Activated CD4-positive, alpha-beta T cell treated with anti-CD3 and anti-CD28 coated beads for 36 hours (primary cell): ENCODE results near the gene IL3. TPM values are rescaled to one million over a fixed set of nuclear protein-coding genes. Genes with fewer than 3 reads are reported as not detected.
A peak's percentile ranks its signal among the peaks of the same experiment; 100 is the strongest.

Source experiments
- ATAC-seq: fragments of 200-7000 bp; cut with Tn5 transposase; one replicate; pipeline ENCODE4 v1.10.0; 2021; ENCODE audit warnings: mild to moderate bottlenecking, moderate library complexity
- CTCF ChIA-PET: fragments of 350-600 bp; sonication (Branson Sonifier 250); formaldehyde crosslinking; loops from one replicate; lab custom pipeline; 2021; ENCODE audit warnings: antibody characterized with exemption; lab: Charles Lee
- POLR2A ChIA-PET: fragments of 350-600 bp; sonication (Branson Sonifier 250); formaldehyde crosslinking; loops from one replicate; lab custom pipeline; 2021; ENCODE audit warnings: antibody characterized with exemption, inconsistent platforms; lab: Charles Lee
- DNase-seq: peaks from one replicate; pipeline ENCODE4 v3.0.0-alpha.2; 2020
- H3K27ac Mint-ChIP-seq: one replicate; pipeline ENCODE4 v1.8.0; 2021; ENCODE audit warnings: mixed read lengths
- H3K27me3 Mint-ChIP-seq: one replicate; pipeline ENCODE4 v1.8.0; 2021; ENCODE audit warnings: mixed read lengths
- H3K36me3 Mint-ChIP-seq: one replicate; pipeline ENCODE4 v1.8.0; 2021; ENCODE audit warnings: low read depth, mixed read lengths
- H3K4me1 Mint-ChIP-seq: one replicate; pipeline ENCODE4 v1.8.0; 2021; ENCODE audit warnings: mixed read lengths
- H3K4me3 Mint-ChIP-seq: one replicate; pipeline ENCODE4 v1.8.0; 2021; ENCODE audit warnings: mild to moderate bottlenecking, moderate library complexity, mixed read lengths
- H3K9me3 Mint-ChIP-seq: one replicate; pipeline ENCODE4 v1.8.0; 2021; ENCODE audit warnings: low read depth, mixed read lengths
- intact Hi-C, 2 experiments: fragments of 100-400 bp; cut with DNase I in 1 of 2; cut with micrococcal nuclease in 1 of 2; formaldehyde crosslinking; loops; one replicate each; pipeline versions ENCODE4 v1.14.2 to v1.15.1; 2022 to 2024; cut with DNase I, micrococcal nuclease
- total RNA-seq, 2 experiments: library from RNA; stranded (reverse); gene quantifications; one replicate each; pipeline ENCODE4 v1.2.3, GENCODE V29; 2021

IL3 gene
- total RNA-seq, 2 experiments from 2014 or later: 10.8 to 11.6 TPM

DNA sequence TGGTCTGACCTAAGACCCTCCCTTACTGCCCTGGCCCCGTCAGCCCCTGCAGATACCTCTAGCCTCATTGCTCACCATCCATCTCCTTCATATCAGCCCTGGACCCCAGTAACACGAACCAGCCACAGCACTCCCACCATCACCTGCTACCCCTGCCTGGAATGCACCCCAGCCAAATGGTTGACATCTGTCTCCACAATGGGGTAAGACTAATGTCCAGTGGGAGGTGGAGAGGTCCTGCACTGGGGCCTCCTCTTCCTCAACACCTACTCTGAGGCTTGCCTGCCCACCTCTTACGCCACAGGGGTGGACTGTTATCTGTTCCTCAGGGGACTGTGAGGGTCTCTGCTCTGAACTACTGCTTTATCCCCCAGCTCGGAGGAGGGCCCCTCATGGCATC, 25.2 kb downstream of the IL3 start:
- no peak for DNase-seq
- ATAC-seq: no peak
- Mint-ChIP-seq H3K4me1 (peaks cover 50% of the 10 kb centered on the region), H3K27me3 (peaks cover 5% of the 10 kb centered on the region), H3K4me3 (no peak overlapping the region), H3K27ac (no peak overlapping the region), H3K9me3 (peaks cover 3% of the 10 kb centered on the region), H3K36me3 (no peaks in the 10 kb centered on the region)
- ChIA-PET CTCF (interaction anchor here (0.9 kb wide), 1 partner anchor 14 kb away, joined by 3 read pairs; no protein-coding TSS in a partner anchor), POLR2A (interaction anchor here (0.6 kb wide), 1 partner anchor 659 kb away, joined by 3 read pairs; no protein-coding TSS in a partner anchor)
- intact Hi-C loops: no loop called here

- ChIA-PET CTCF (interaction anchor here (0.5 to 1.1 kb wide), 3 partner anchors 14 to 104 kb away, joined by 3 to 7 read pairs (median 3); no protein-coding TSS in a partner anchor), POLR2A (interaction anchor here (0.6 kb wide), 1 partner anchor 659 kb away, joined by 3 read pairs; no protein-coding TSS in a partner anchor)
- Mint-ChIP-seq H3K27me3 (peaks cover 5% of the 10 kb centered on the region), H3K4me3 (no peak overlapping the region), H3K4me1 (peaks cover 50% of the 10 kb centered on the region), H3K27ac (no peak overlapping the region), H3K9me3 (peaks cover 3% of the 10 kb centered on the region), H3K36me3 (no peaks in the 10 kb centered on the region)
- ATAC-seq: no peak
- DNase-seq: peak; percentile 8
- intact Hi-C loops: no loop called here
Measured at GRCh38 chr5:132086277-132086794, 25.9 kb downstream of the IL3 start.

GRCh38 chr5:132087176-132087575, 26.7 kb downstream of the IL3 start:
- peaks cover 3% of the 10 kb centered on the region for H3K9me3 Mint-ChIP-seq
- DNase-seq: no peak
- no peaks in the 10 kb centered on the region for H3K36me3 Mint-ChIP-seq
- intact Hi-C loops: no loop called here
- no peak for ATAC-seq
- CTCF ChIA-PET: interaction anchor here (0.5 to 1.3 kb wide), 4 partner anchors 10 to 103 kb away, joined by 3 to 7 read pairs (median 3); no protein-coding TSS in a partner anchor
- POLR2A ChIA-PET: interaction anchor here (0.5 kb wide), 1 partner anchor 305 kb away, joined by 4 read pairs; no protein-coding TSS in a partner anchor
- H3K4me3 Mint-ChIP-seq: no peak overlapping the region
- peaks cover 45% of the 10 kb centered on the region for H3K4me1 Mint-ChIP-seq
- peaks cover 5% of the 10 kb centered on the region for H3K27me3 Mint-ChIP-seq
- H3K27ac Mint-ChIP-seq: no peak overlapping the region

GRCh38 chr5:132087661-132088060, 27.2 kb downstream of the IL3 start:
- peaks cover 5% of the 10 kb centered on the region for H3K27me3 Mint-ChIP-seq
- H3K27ac Mint-ChIP-seq: no peak overlapping the region
- POLR2A ChIA-PET: interaction anchor here (0.5 kb wide), 1 partner anchor 306 kb away, joined by 4 read pairs; no protein-coding TSS in a partner anchor
- DNase-seq (no peak), ATAC-seq (no peak)
- peaks cover 3% of the 10 kb centered on the region for H3K9me3 Mint-ChIP-seq
- intact Hi-C loops: no loop called here
- no peaks in the 10 kb centered on the region for H3K36me3 Mint-ChIP-seq
- H3K4me1 Mint-ChIP-seq: peaks cover 41% of the 10 kb centered on the region
- CTCF ChIA-PET: interaction anchor here (0.8 to 1.3 kb wide), 2 partner anchors 9 to 24 kb away, joined by 3 read pairs; no protein-coding TSS in a partner anchor
- no peak overlapping the region for H3K4me3 Mint-ChIP-seq

DNA sequence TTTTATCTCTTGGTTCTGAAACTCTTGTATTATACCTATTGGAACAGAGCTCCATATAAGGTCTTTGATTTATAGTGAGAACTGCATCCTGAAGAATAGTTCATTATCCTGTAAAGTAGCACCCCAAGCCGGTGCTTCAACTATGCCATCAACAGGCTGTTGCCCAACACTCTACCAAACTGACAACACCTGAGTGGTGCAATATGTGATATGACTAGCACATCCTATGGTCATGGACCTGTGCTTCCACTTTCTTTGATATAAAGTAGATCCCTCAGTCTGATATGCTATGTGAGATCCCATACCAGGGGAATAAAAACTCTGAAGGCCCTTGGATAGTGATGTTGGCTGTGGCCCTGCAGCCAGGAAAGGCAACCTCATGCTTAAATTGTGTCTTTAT, 28.9 kb downstream of the IL3 start:
- Mint-ChIP-seq H3K27ac (no peak overlapping the region), H3K4me3 (no peak overlapping the region), H3K4me1 (peaks cover 31% of the 10 kb centered on the region), H3K36me3 (no peaks in the 10 kb centered on the region), H3K27me3 (peaks cover 5% of the 10 kb centered on the region), H3K9me3 (peaks cover 3% of the 10 kb centered on the region)
- ChIA-PET POLR2A (no interaction called here), CTCF (no interaction called here)
- DNase-seq: peak; percentile 7
- intact Hi-C loops: no loop called here
- no peak for ATAC-seq

DNA sequence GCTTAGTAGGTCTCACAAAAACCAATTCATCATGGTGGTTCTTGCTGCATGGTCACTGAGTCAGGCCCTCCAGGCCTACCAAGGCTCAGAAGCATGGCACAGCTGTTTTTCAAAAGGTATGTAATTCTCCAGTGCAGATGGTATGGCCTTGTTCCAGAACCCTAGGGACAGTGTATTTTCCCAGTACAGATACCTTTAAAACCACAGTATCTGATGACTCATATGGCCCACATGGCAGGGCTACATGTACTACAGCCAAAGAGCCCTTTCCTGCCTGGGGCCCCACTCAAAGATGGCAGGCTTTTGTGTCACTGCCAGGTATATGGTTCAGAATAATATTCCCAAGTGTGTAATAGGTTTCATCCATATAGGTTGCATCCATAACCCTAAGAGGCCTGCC, 29.7 kb downstream of the IL3 start:
- POLR2A ChIA-PET: no interaction called here
- peaks cover 3% of the 10 kb centered on the region for H3K9me3 Mint-ChIP-seq
- H3K4me3 Mint-ChIP-seq: no peak overlapping the region
- no peaks in the 10 kb centered on the region for H3K36me3 Mint-ChIP-seq
- H3K27me3 Mint-ChIP-seq: peaks cover 2% of the 10 kb centered on the region
- intact Hi-C loops: no loop called here
- H3K27ac Mint-ChIP-seq: no peak overlapping the region
- CTCF ChIA-PET: no interaction called here
- ATAC-seq: peak; percentile 58
- H3K4me1 Mint-ChIP-seq: peaks cover 35% of the 10 kb centered on the region
- no peak for DNase-seq

- Mint-ChIP-seq H3K27me3 (no peaks in the 10 kb centered on the region), H3K4me1 (peaks cover 47% of the 10 kb centered on the region), H3K36me3 (peaks cover 3% of the 10 kb centered on the region), H3K27ac (no peak overlapping the region), H3K4me3 (no peak overlapping the region), H3K9me3 (peaks cover 3% of the 10 kb centered on the region)
- intact Hi-C loops: no loop called here
- DNase-seq: no peak
- ChIA-PET CTCF (interaction anchor here (0.6 to 2.5 kb wide), 3 partner anchors 11 to 87 kb away, joined by 4 to 7 read pairs (median 7); no protein-coding TSS in a partner anchor), POLR2A (interaction anchor here (1.4 kb wide), 1 partner anchor 10 kb away, joined by 3 read pairs; no protein-coding TSS in a partner anchor)
- no peak for ATAC-seq
Measured at GRCh38 chr5:132093271-132093670, 32.8 kb downstream of the IL3 start.

DNA sequence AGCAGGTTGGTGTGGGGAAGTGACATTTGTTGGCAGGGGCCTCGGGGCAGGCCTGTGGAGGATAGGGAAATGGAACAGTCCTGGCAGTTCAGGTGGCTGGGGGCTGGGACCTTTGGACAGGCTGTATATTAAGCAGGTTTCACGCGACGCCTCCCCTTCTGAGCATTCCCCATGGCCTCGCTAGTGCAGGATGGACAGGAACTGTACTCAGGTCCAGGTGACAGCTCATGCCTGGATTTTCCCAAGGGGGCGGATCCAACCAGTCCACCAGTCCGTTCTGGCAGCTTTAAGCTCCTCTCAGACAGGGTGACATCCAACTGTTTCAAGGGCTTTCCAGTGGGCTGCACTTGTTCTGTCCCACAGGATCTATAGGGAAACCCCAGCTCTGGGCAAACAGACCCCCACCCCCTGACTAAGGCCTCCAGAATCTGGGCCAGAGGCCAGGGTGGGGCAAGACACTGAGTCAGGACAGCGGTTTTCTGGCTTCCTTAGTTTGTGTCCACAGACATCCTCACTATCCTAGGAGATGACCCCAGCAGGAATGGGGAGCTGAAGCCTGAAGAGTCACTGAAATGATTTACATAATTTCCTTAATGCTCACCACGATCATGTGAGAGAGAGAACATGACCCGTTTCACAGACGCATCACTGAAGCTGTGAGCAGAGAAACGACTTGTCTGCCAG, 34.1 kb downstream of the IL3 start:
- H3K36me3 Mint-ChIP-seq: peaks cover 3% of the 10 kb centered on the region
- no peak overlapping the region for H3K4me3 Mint-ChIP-seq
- H3K27me3 Mint-ChIP-seq: no peaks in the 10 kb centered on the region
- H3K4me1 Mint-ChIP-seq: peaks cover 60% of the 10 kb centered on the region
- peaks cover 3% of the 10 kb centered on the region for H3K9me3 Mint-ChIP-seq
- no peak for ATAC-seq
- ChIA-PET POLR2A (interaction anchor here (1.0 to 1.4 kb wide), 2 partner anchors 11 to 199 kb away, joined by 3 to 5 read pairs; no protein-coding TSS in a partner anchor), CTCF (interaction anchor here (0.9 kb wide), 1 partner anchor 28 kb away, joined by 3 read pairs; no protein-coding TSS in a partner anchor)
- DNase-seq: no peak
- intact Hi-C loops: loop anchor here in 1 of 2 experiments (5.0 kb wide), 1 partner anchor 822 kb away; no protein-coding TSS in a partner anchor
- peak overlapping the region; percentile 49 for H3K27ac Mint-ChIP-seq

GRCh38 chr5:132095077-132095410, 34.6 kb downstream of the IL3 start:
- Mint-ChIP-seq H3K4me1 (peaks cover 61% of the 10 kb centered on the region), H3K36me3 (peaks cover 3% of the 10 kb centered on the region), H3K4me3 (no peak overlapping the region), H3K9me3 (peaks cover 3% of the 10 kb centered on the region), H3K27ac (peak overlapping the region; percentile 49), H3K27me3 (no peaks in the 10 kb centered on the region)
- ChIA-PET CTCF (no interaction called here), POLR2A (interaction anchor here (1.0 kb wide), 1 partner anchor 198 kb away, joined by 5 read pairs; no protein-coding TSS in a partner anchor)
- intact Hi-C loops: loop anchor here in 1 of 2 experiments (5.0 kb wide), 1 partner anchor 823 kb away; no protein-coding TSS in a partner anchor
- ATAC-seq (no peak), DNase-seq (no peak)

GRCh38 chr5:132095424-132095972, 35.0 kb downstream of the IL3 start:
- peaks cover 2% of the 10 kb centered on the region for H3K9me3 Mint-ChIP-seq
- DNase-seq: no peak
- POLR2A ChIA-PET: no interaction called here
- H3K27ac Mint-ChIP-seq: peak overlapping the region; percentile 49
- peaks cover 3% of the 10 kb centered on the region for H3K36me3 Mint-ChIP-seq
- H3K4me3 Mint-ChIP-seq: no peak overlapping the region
- intact Hi-C loops: loop anchor here in 1 of 2 experiments (5.0 kb wide), 1 partner anchor 823 kb away; no protein-coding TSS in a partner anchor
- no peaks in the 10 kb centered on the region for H3K27me3 Mint-ChIP-seq
- peaks cover 62% of the 10 kb centered on the region for H3K4me1 Mint-ChIP-seq
- CTCF ChIA-PET: no interaction called here
- no peak for ATAC-seq

DNA sequence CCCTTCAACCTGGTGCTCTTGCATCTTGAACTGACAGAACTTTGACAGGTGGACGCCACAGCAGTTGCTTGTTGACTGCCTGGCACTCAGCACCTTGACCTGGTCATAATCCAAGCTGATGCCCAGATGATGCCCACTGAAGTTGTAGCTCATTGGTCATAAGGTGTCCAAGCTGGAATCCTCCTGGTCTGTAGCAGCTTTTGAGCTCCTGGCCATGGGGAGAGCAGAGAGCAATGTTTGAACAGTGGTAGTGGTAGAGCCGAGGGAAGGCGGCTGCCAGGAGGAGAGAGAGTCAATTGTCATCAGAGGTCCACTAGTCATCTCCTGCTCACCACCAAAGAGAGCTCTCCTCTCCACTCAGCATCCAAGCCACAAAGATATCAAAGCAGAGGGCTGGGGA, 36.4 kb downstream of the IL3 start:
- Mint-ChIP-seq H3K27ac (peak overlapping the region; percentile 86), H3K4me3 (no peak overlapping the region), H3K9me3 (no peaks in the 10 kb centered on the region), H3K27me3 (no peaks in the 10 kb centered on the region), H3K36me3 (peaks cover 3% of the 10 kb centered on the region), H3K4me1 (peaks cover 72% of the 10 kb centered on the region)
- intact Hi-C loops: loop anchor here in 1 of 2 experiments (5.0 kb wide), 1 partner anchor 825 kb away; no protein-coding TSS in a partner anchor
- ChIA-PET CTCF (interaction anchor here (0.5 to 1.6 kb wide), 4 partner anchors 10 to 34 kb away, joined by 3 to 5 read pairs (median 4); no protein-coding TSS in a partner anchor), POLR2A (interaction anchor here (0.7 kb wide), 2 partner anchors 87 to 1056 kb away, joined by 3 read pairs; no protein-coding TSS in a partner anchor)
- ATAC-seq (no peak), DNase-seq (no peak)
